ENCODE results near the gene IWS1.

Gene IWS1

DNA sequence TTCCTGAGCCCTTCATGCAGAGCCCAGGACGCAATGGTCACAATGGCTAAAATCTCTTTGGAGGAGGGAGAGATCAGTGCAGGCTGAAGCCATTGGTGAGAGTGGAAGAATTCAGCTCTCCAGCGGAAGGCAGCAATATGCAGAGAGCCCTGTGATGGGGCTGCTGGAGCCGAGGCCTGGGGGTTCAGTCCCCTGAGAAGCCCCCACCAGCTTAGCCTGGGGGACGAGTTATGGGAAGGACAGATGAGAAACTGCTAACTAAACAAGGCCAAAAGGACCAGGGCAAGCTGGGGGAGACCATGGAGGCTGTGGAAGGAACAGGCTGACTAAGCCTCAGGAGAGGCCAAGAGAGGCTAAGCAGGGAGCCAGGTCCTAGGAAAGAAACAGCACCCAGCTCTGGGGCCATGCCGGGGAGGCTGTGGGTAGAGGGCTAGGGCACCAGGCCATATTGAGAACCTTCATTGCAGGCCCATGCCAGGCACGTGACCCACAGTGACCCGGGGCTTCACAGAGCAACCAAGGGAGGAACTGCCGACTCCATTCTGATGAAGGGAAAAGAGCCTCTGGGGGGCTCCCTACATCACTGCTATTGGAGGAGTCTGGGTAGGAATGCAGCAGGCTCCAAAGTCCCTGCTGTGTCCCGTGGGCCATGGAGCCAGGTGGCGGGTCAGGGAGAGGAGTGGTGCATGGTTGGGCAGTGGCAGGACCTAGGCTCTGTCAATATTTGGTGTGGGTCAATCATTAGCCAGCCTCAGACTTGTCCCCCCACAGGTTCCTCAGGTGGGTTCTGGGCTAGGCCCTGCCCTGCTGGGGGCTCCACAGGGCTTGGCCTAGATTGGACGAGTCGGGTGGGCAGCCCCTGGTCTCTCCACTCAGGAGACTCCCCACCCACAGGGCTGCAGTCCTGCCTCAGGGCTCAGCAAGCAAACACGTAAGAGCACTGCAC, 88.2 kb downstream of the IWS1 start:
- TF ChIP-seq FOXP2 (optimal IDR thresholded peaks at IDR 0.05; ENCODE audit: borderline replicate concordance, extremely low read depth, extremely low read length, insufficient read depth) (no peak), POLR2AphosphoS5 (IDR thresholded peaks at IDR 0.05; ENCODE audit: low read depth, low read length) (no peak), SIN3A (IDR thresholded peaks at IDR 0.05; ENCODE audit: borderline replicate concordance, insufficient read depth, low read length) (no peak), TAF1 (IDR thresholded peaks at IDR 0.05; ENCODE audit: borderline replicate concordance, insufficient read depth, low read length) (no peak)
- TF ChIP-seq, protein P1, sequence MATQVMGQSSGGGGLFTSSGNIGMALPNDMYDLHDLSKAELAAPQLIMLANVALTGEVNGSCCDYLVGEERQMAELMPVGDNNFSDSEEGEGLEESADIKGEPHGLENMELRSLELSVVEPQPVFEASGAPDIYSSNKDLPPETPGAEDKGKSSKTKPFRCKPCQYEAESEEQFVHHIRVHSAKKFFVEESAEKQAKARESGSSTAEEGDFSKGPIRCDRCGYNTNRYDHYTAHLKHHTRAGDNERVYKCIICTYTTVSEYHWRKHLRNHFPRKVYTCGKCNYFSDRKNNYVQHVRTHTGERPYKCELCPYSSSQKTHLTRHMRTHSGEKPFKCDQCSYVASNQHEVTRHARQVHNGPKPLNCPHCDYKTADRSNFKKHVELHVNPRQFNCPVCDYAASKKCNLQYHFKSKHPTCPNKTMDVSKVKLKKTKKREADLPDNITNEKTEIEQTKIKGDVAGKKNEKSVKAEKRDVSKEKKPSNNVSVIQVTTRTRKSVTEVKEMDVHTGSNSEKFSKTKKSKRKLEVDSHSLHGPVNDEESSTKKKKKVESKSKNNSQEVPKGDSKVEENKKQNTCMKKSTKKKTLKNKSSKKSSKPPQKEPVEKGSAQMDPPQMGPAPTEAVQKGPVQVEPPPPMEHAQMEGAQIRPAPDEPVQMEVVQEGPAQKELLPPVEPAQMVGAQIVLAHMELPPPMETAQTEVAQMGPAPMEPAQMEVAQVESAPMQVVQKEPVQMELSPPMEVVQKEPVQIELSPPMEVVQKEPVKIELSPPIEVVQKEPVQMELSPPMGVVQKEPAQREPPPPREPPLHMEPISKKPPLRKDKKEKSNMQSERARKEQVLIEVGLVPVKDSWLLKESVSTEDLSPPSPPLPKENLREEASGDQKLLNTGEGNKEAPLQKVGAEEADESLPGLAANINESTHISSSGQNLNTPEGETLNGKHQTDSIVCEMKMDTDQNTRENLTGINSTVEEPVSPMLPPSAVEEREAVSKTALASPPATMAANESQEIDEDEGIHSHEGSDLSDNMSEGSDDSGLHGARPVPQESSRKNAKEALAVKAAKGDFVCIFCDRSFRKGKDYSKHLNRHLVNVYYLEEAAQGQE (IDR thresholded peaks at IDR 0.05; ENCODE audit: insufficient read depth in 1 of 2, low read depth in 2 of 2, low read length in 2 of 2): no peak

DNA sequence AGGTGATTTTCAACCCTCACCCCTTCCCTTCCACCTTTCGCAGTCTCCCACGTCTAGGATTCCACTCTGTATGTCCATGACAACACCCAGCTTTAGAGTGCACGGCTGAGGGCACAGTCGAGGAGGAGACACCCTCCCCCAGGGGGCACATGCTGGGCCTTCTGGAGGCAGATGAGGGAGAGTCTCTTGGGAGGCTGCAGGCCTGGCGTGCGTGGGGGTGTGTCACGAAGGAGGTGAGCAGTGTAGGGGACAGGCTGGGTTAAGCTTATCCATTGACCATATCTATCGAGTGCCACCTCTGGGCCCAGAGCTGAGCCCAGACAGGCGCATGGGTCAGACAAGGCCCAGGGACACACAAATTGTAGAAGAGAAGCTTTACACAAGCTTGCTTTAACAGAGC, 89.2 kb downstream of the IWS1 start:
- no peak for TF ChIP-seq SIN3A (IDR thresholded peaks at IDR 0.05; ENCODE audit: borderline replicate concordance, insufficient read depth, low read length)
- TF ChIP-seq TAF1 (IDR thresholded peaks at IDR 0.05; ENCODE audit: borderline replicate concordance, insufficient read depth, low read length): no peak
- TF ChIP-seq, protein P1 (IDR thresholded peaks at IDR 0.05; ENCODE audit: insufficient read depth in 1 of 2, low read depth in 2 of 2, low read length in 2 of 2): no peak
- TF ChIP-seq POLR2AphosphoS5 (IDR thresholded peaks at IDR 0.05; ENCODE audit: low read depth, low read length): no peak
- TF ChIP-seq FOXP2 (optimal IDR thresholded peaks at IDR 0.05; ENCODE audit: borderline replicate concordance, extremely low read depth, extremely low read length, insufficient read depth): no peak

DNA sequence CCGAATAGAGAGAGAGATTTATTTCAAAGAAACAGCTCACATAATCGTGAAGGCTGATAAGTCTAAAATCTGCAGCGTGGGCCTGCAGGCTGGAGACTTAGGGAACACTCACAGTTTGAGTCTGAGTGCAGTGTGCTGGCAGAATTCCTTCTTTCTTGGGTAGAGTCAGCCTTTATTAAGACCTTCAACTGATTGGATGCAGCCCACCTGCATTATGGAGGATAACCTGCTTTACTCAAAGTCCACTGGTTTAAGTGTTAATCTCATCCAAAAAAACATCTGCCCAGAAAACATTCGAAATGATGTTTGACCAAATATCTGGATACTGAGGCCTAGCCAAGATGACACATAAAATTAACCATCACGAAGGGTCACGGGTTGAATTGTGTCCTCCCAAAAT, 91.8 kb downstream of the IWS1 start:
- TF ChIP-seq, protein P1 (IDR thresholded peaks at IDR 0.05; ENCODE audit: insufficient read depth in 1 of 2, low read depth in 2 of 2, low read length in 2 of 2): no peak
- TF ChIP-seq FOXP2 (optimal IDR thresholded peaks at IDR 0.05; ENCODE audit: borderline replicate concordance, extremely low read depth, extremely low read length, insufficient read depth): no peak
- TF ChIP-seq TAF1 (IDR thresholded peaks at IDR 0.05; ENCODE audit: borderline replicate concordance, insufficient read depth, low read length): no peak
- no peak for TF ChIP-seq SIN3A (IDR thresholded peaks at IDR 0.05; ENCODE audit: borderline replicate concordance, insufficient read depth, low read length)

DNA sequence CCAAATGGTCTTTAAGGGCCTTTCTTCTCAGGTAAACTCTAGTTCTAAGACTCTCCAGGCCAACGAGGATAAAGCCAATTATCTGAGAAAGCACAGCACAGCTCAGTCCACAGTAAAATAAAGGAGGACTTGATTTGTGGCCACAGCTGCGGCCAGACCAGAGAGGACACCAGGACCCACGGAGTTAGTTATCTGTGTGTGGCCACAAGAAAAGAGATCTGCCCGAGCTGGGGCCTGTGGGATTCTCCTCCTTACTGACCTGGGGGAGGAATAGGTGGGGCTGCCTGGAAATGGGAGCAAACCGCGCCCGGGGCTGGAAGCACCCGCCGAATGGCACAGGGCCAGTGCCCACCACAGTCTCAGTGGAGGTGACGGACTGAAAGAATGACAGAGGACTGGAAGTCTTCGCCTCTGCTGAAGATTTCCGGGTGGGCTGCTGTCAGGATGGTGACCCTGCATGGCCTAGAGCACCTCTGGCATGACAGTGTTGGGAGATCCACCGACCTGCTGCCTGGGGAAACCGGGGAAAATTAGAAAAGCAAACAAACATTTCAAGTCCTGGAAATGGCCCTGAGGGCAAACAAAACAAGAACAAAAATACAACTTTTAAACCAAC, 94.8 kb downstream of the IWS1 start:
- no peak for TF ChIP-seq SIN3A (IDR thresholded peaks at IDR 0.05; ENCODE audit: borderline replicate concordance, insufficient read depth, low read length)
- TF ChIP-seq, protein P1 (IDR thresholded peaks at IDR 0.05; ENCODE audit: insufficient read depth in 1 of 2, low read depth in 2 of 2, low read length in 2 of 2): no peak

Data from PFSK-1 (cell line).